ENCODE measurements around the gene FGF11.

GRCh38 chr17:7467498-7467897 is 28.2 kb downstream of the FGF11 start:
- TF ChIP-seq POLR2A (IDR thresholded peaks at IDR 0.05; ENCODE audit: low read length) (no peak), CHD2 (IDR thresholded peaks at IDR 0.05; ENCODE audit: low read length, partially characterized antibody) (no peak)
